OCI-LY7 (cell line): ENCODE results near the gene CHCHD10. TPM values are rescaled to one million over a fixed set of nuclear protein-coding genes. Genes with fewer than 3 reads are reported as not detected.

Experiments
- BruUV-seq: library from RNA; stranded (reverse); fragments of 400-500 nt; replicated peaks from 2 replicates; lab custom pipeline; 2021; lab: Mats Ljungman, UMichigan
- CTCF ChIA-PET: fragments of 300-600 bp; sonication (Branson Sonifier 250); formaldehyde crosslinking; loops from one replicate; lab custom pipeline; 2022; ENCODE audit warnings: antibody characterized with exemption; ENCODE audit not compliant: unreplicated experiment; lab: Charles Lee
- POLR2A ChIA-PET: fragments of 300-600 bp; sonication (Branson Sonifier 250); formaldehyde crosslinking; loops from one replicate; lab custom pipeline; 2022; ENCODE audit warnings: antibody characterized with exemption; lab: Charles Lee
- DNase-seq: peaks from one replicate; pipeline ENCODE4 v3.0.0-alpha.2; 2015; ENCODE audit warnings: low spot score
- H2AFZ ChIP-seq: fragments of 200-600 bp; sonication (generic), shearing (Covaris generic); 2 replicates; pipeline ENCODE4 v1.6.1; 2014; ENCODE audit warnings: mild to moderate bottlenecking, antibody characterized with exemption, low read length, moderate library complexity
- H3K27ac ChIP-seq: fragments of 200-600 bp; sonication (generic); 2 replicates; pipeline ENCODE4 v1.5.1; 2014; ENCODE audit warnings: mixed run types, low read depth, mild to moderate bottlenecking, moderate library complexity, low read length, inconsistent platforms; ENCODE audit not compliant: poor library complexity, severe bottlenecking
- H3K36me3 ChIP-seq: fragments of 200-600 bp; sonication (generic); 2 replicates; pipeline ENCODE4 v1.6.1; 2014; ENCODE audit warnings: mild to moderate bottlenecking, antibody characterized with exemption, low read length, moderate library complexity, mixed read lengths; ENCODE audit not compliant: insufficient read depth
- H3K4me1 ChIP-seq: fragments of 200-600 bp; sonication (generic); 2 replicates; pipeline ENCODE4 v1.5.1; 2014; ENCODE audit warnings: mild to moderate bottlenecking, low read length; ENCODE audit not compliant: insufficient read depth, poor library complexity, severe bottlenecking
- H3K4me2 ChIP-seq: fragments of 200-600 bp; sonication (generic); 2 replicates; pipeline ENCODE4 v1.6.1; 2014; ENCODE audit warnings: mild to moderate bottlenecking, low read length
- H3K4me3 ChIP-seq: fragments of 200-600 bp; sonication (generic); 2 replicates; pipeline ENCODE4 v1.5.1; 2014; ENCODE audit warnings: mild to moderate bottlenecking, low read depth, low read length; ENCODE audit not compliant: poor library complexity, severe bottlenecking
- H3K79me2 ChIP-seq: fragments of 200-600 bp; sonication (generic); 2 replicates; pipeline ENCODE4 v1.6.1; 2016; ENCODE audit warnings: low read depth, mild to moderate bottlenecking, low read length, moderate library complexity, mixed read lengths; ENCODE audit not compliant: insufficient read depth
- H3K9me2 ChIP-seq: fragments of 200-600 bp; sonication (generic); 2 replicates; pipeline ENCODE4 v1.6.1; 2016; ENCODE audit warnings: mild to moderate bottlenecking, low read length, mixed read lengths; ENCODE audit not compliant: insufficient read depth
- H3K9me3 ChIP-seq: fragments of 200-600 bp; sonication (generic); 2 replicates; pipeline ENCODE4 v1.6.1; 2014; ENCODE audit warnings: mild to moderate bottlenecking, mixed run types, low read length, mixed read lengths
- H4K20me1 ChIP-seq: fragments of 200-600 bp; sonication (generic); 2 replicates; pipeline ENCODE4 v1.6.1; 2014; ENCODE audit warnings: mild to moderate bottlenecking, antibody characterized with exemption, low read length, moderate library complexity, mixed read lengths; ENCODE audit not compliant: insufficient read depth
- CTCF ChIP-seq: fragments of 200-600 bp; sonication (generic); conservative IDR thresholded peaks from 2 replicates; pipeline ENCODE4 v1.5.1; 2014; ENCODE audit warnings: mild to moderate bottlenecking, antibody characterized with exemption, low read length, moderate library complexity, mixed read lengths
- EZH2phosphoT487 ChIP-seq: fragments of 200-600 bp; sonication (generic); IDR thresholded peaks from 2 replicates; pipeline ENCODE4 v1.6.1; 2018; ENCODE audit warnings: low read depth, borderline replicate concordance, mild to moderate bottlenecking, mixed run types, antibody characterized with exemption, low read length, moderate library complexity, mixed read lengths
- intact Hi-C: fragments of 100-400 bp; cut with micrococcal nuclease; formaldehyde crosslinking; loops from one replicate; pipeline ENCODE4 v1.10.0; 2022; ENCODE audit not compliant: unreplicated experiment
- total RNA-seq, 2 experiments: library from RNA; depleted of rRNA in 1 of 2; stranded (reverse); fragments of >200 nt in 1 of 2; shearing (Covaris generic) in 1 of 2; gene quantifications; 2 replicates each; pipeline ENCODE4 v1.2.3, GENCODE V29; 2014 to 2022

CHCHD10 gene
- total RNA-seq, 2 experiments from 2014 or later, result 50.8 to 252 TPM

GRCh38 chr22:23722160-23722559 is 45.6 kb downstream of the CHCHD10 start:
- no peaks in the 10 kb centered on the region for H3K9me3 ChIP-seq
- BruUV-seq, result no TSS peak
- no peak overlapping the region for H3K4me2 ChIP-seq
- H3K79me2 ChIP-seq, result no peaks in the 10 kb centered on the region
- H3K4me1 ChIP-seq, result peaks cover 4% of the 10 kb centered on the region
- no peak for TF ChIP-seq CTCF
- no peak for TF ChIP-seq EZH2phosphoT487
- H3K36me3 ChIP-seq, result no peaks in the 10 kb centered on the region
- H2AFZ ChIP-seq, result no peak overlapping the region
- CTCF ChIA-PET, result no interaction called here
- H3K4me3 ChIP-seq, result no peak overlapping the region
- H3K27ac ChIP-seq, result no peak overlapping the region
- no peak for DNase-seq
- no peaks in the 10 kb centered on the region for H3K9me2 ChIP-seq
- POLR2A ChIA-PET, result interaction anchor here (0.6 kb wide), 1 partner anchor 135 kb away, joined by 3 read pairs; the partner anchor contains the start of gene SLC2A11
- no peaks in the 10 kb centered on the region for H4K20me1 ChIP-seq
- intact Hi-C loops, result no loop called here

- POLR2A ChIA-PET, result no interaction called here
These were observed 46.9 kb downstream of the CHCHD10 start for GRCh38 chr22:23720855-23721254.

More at GRCh38 chr22:23720855-23721254, 46.9 kb downstream of the CHCHD10 start:
- H3K79me2 ChIP-seq, result peaks cover 11% of the 10 kb centered on the region; the same call in 1 of the 2 replicates
- TF ChIP-seq EZH2phosphoT487 (no peak), CTCF (no peak)
- H3K36me3 ChIP-seq, result no peaks in the 10 kb centered on the region
- DNase-seq, result no peak
- CTCF ChIA-PET, result no interaction called here
- H3K4me1 ChIP-seq, result peaks cover 11% of the 10 kb centered on the region
- H3K4me2 ChIP-seq, result no peak overlapping the region
- no TSS peak for BruUV-seq
- intact Hi-C loops, result no loop called here
- H2AFZ ChIP-seq, result no peak overlapping the region
- H3K9me2 ChIP-seq, result no peaks in the 10 kb centered on the region
- no peak overlapping the region for H3K27ac ChIP-seq
- no peaks in the 10 kb centered on the region for H4K20me1 ChIP-seq
- H3K4me3 ChIP-seq, result no peak overlapping the region
- no peaks in the 10 kb centered on the region for H3K9me3 ChIP-seq
